HL-60 (cell line): ENCODE measurements around the gene ESR2.

ENCODE experiments used
- DNase-seq, 2 experiments: peaks; one replicate each; pipeline ENCODE4 v3.0.0-alpha.2; 2010 to 2020; ENCODE audit warnings: low read depth in 1 of 2, low spot score in 1 of 2
- H3K27ac ChIP-seq: fragments of 250-450 bp; sonication (Bioruptor Pico); replicated peaks from 2 replicates; pipeline ENCODE4 v1.5.1; 2020; ENCODE audit warnings: mild to moderate bottlenecking, moderate library complexity
- H3K27me3 ChIP-seq: fragments of 250-450 bp; sonication (Bioruptor Pico); 2 replicates; pipeline ENCODE4 v1.5.1; 2021; ENCODE audit warnings: mild to moderate bottlenecking, moderate library complexity; ENCODE audit not compliant: insufficient read depth, poor library complexity, severe bottlenecking
- H3K4me3 ChIP-seq: replicated peaks from 2 replicates; pipeline ENCODE4 v1.5.1; 2011; ENCODE audit warnings: mild to moderate bottlenecking, control low read depth, low read length; ENCODE audit not compliant: insufficient read depth
- CTCF ChIP-seq: IDR thresholded peaks from one replicate; pipeline ENCODE4 v1.5.1; 2011; ENCODE audit warnings: low read length, control low read depth, inconsistent platforms; ENCODE audit not compliant: insufficient read depth
- GABPA ChIP-seq: IDR thresholded peaks from 2 replicates; pipeline ENCODE4 v1.6.1; 2012; ENCODE audit warnings: low read depth
- POLR2AphosphoS5 ChIP-seq: IDR thresholded peaks from 2 replicates; pipeline ENCODE4 v1.6.1; 2012; ENCODE audit warnings: low read depth
- REST ChIP-seq: IDR thresholded peaks from 2 replicates; pipeline ENCODE4 v1.6.1; 2012; ENCODE audit warnings: low read depth; ENCODE audit not compliant: insufficient replicate concordance
- SPI1 ChIP-seq: IDR thresholded peaks from 2 replicates; pipeline ENCODE4 v1.6.1; 2012; ENCODE audit warnings: low read depth, mild to moderate bottlenecking, borderline replicate concordance

ESR2 gene

GRCh38 chr14:64208981-64209380, 85.2 kb downstream of the ESR2 start:
- TF ChIP-seq REST (no peak), CTCF (no peak), POLR2AphosphoS5 (no peak), GABPA (no peak), SPI1 (no peak)
- Histone ChIP-seq H3K4me3 (no peak overlapping the region), H3K27me3 (peaks cover 2% of the 10 kb centered on the region), H3K27ac (no peak overlapping the region)
- DNase-seq = no peak

GRCh38 chr14:64208261-64208660, 85.9 kb downstream of the ESR2 start:
- peaks cover 2% of the 10 kb centered on the region for H3K27me3 ChIP-seq
- no peak overlapping the region for H3K27ac ChIP-seq
- no peak overlapping the region for H3K4me3 ChIP-seq
- no peak for DNase-seq
- TF ChIP-seq CTCF = no peak
- TF ChIP-seq POLR2AphosphoS5 = no peak
- TF ChIP-seq SPI1 = no peak
- no peak for TF ChIP-seq GABPA
- no peak for TF ChIP-seq REST

- no peak for TF ChIP-seq SPI1
- no peak for TF ChIP-seq GABPA
- TF ChIP-seq POLR2AphosphoS5 = no peak
- TF ChIP-seq REST = no peak
- no peak for TF ChIP-seq CTCF
- Histone ChIP-seq H3K27me3 (peaks cover 2% of the 10 kb centered on the region), H3K4me3 (no peak overlapping the region), H3K27ac (no peak overlapping the region)
- DNase-seq = no peak
Measured at GRCh38 chr14:64203366-64204006, 90.7 kb downstream of the ESR2 start.
